HUDEP-2 (cell line): Measurements from ENCODE around the gene ARHGAP11A.
A peak's percentile ranks its signal among the peaks of the same experiment; 100 is the strongest.

Experiments used
- DNase-seq, 76 experiments: peaks; one replicate each; lab custom pipeline; 2025; ENCODE audit not compliant: unreplicated experiment in 76 of 76; lab: John Stamatoyannopoulos, UW

The ARHGAP11A gene

DNA sequence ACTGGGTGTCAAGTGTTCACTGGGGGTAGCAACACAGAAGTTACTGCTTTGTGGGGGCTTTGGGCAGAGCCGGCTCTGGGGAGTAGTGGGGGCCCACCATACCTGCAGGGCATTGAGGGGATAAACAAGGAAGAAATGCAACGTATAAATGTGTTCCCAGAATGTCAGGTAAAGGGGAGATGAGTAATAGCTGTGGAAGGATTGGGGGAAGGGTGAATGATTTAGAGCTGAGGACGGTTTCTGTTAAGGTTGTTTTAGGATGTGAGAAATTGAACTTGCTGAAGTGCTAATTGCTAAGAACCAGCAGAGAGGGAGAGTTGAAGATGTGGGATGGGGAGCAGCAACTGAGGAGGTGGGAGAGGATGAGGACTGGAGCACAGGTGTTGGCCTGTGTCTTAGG, 36.9 kb downstream of the ARHGAP11A start:
- DNase-seq, result no peak

DNA sequence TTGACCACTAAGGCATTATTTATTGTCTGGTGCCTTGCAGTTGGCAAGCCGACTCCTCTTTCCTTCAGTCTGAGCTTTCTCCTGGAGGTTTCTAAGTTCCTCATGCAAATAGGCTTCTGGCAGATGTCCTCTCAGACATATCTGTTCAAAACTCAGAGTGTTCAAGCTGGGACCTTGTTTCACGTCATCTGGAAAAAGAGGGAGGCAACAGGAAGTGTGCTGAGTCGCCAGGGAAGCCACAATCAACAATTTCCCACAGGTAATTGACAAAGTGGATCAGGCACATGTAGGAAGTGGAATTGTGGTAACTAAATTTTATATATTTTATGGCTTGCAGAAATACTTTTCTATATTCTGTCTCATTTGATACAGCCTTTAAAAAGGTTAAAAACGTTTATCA, 40.8 kb downstream of the ARHGAP11A start:
- DNase-seq, result no peak

GRCh38 chr15:32656496-32656895, 41.2 kb downstream of the ARHGAP11A start:
- no peak for DNase-seq

DNA sequence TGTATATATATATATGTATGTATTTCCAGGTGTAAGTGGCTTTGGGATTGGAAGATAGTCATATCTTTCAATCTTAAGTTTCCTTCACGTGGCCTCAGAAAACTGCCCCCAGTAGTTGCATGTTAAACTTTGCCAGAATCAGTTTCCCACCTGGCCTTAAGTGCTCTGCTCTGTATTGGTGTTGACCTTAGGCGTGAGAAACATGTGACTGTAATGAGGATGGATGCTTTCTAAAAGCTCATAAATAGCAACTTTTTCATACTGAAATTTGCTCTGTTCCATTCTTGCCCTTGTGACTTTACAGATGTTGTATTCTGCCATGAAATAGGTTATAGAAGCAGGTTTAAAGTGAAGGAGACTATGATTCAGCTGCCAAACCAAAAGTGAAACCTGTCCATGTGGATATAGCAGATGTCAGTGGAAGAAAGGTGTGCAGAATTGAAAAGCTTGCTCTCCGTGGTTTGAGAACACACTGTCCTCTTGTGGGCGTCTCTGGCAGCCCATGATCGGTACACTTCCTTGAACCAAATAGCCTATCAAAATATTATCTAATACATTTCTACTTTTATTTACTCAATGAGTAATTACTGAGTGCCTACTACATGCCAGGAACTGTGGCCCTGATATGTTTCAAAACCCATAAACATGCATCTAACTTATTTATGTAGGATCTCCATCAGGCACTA, 42.0 kb downstream of the ARHGAP11A start:
- DNase-seq, result no peak

GRCh38 chr15:32657941-32658340, 42.6 kb downstream of the ARHGAP11A start:
- no peak for DNase-seq

DNA sequence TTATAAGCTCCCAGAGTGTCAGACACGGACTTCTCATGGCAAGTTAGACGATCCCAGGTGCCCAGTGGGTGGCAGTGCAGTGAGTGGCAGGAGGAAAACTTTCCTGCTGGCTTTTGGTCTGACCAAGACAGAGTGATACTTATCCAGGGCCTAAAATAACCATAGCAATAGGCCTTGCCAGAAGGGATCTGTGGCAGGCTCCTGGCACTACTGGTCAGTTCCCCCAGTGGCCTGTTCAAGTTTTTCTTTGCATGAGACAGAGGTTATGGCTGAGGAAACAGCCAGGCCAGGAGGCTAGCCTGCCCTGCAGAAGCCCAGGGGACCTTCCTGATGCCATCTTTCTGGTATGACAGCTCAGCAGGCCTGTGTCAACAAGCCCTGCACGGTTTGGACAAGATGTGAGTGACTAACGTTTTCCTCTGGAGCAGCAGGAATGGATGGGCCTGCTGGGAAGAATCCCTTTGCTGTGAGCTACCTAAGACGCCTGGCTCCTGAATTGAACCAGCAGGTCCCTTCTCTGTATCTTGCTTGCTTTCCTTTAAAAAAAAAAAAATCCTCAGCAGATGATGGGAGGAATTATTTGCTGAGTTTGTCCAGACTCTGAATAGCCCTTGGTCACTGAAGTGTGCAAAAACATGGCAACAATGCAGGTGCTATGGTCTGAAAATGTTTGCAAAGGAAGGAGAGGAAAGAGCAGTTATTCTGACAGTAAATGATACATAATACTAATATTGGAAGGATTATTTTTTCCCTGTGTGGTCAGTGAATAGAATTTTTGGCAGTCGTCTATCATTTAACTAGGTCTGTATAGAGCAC, 44.2 kb downstream of the ARHGAP11A start:
- no peak for DNase-seq

DNA sequence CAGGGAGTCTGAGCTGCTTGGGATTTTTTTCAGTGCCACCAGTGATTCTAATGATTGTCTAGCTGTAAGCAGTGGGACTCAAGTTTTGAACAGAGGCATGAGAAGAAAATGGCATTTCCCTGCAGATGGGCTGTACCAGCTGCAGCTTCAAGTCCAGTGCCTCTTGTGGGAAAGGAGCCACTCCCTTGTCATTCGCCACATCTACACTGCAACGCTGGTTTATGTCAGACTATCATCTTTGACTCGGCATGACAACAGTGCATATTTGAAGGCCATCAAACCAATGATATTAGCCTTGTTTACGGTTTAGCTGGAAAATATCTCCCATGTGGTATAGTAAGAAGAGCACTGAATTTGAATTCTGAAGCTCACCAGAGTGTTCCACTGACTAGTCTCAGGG, 48.4 kb downstream of the ARHGAP11A start:
- DNase-seq, result no peak

GRCh38 chr15:32664796-32665195, 49.5 kb downstream of the ARHGAP11A start:
- DNase-seq, result no peak

DNA sequence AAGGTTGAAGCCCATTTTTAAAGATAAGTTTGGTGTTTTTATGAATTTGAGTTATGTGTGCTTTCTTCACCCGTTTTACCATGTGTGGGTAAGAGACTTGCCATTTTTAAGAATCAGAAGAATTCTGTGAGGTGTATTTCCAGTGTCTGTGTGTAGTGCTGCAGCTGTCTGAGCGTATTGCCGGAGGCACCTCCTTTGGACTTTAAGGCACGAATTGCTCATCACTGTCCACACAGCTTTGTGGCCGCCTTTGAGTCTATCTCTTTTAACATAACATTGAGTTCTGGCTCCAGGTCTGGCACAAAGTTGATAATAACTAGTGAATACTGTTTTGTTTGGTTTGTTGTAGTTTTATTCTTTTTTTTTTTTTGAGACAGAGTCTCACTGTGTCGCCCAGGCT, 52.0 kb downstream of the ARHGAP11A start:
- DNase-seq, result no peak

GRCh38 chr15:32668942-32669341, 53.6 kb downstream of the ARHGAP11A start:
- no peak for DNase-seq

GRCh38 chr15:32669896-32670611, 54.8 kb downstream of the ARHGAP11A start:
- peak in 1 of 76 experiments; percentile 8 for DNase-seq

DNA sequence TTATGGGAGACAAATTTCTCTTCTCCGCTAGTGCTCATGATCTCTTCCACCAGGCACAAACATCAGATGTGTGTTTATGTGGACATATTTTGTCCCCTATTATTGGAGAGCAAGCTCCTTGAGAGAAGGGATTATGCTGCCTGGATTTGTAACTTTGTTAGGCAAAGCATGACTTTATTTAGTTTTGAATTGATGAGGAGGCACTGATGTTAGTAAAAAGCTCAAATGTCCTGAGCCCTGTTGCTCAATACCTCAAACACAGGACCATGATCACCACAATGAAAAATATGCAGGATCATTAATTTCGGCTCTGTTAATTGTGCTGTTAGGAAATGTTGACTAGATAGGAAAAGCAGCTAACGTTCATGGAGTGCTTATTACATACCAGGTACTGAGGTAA, 55.3 kb downstream of the ARHGAP11A start:
- no peak for DNase-seq

DNA sequence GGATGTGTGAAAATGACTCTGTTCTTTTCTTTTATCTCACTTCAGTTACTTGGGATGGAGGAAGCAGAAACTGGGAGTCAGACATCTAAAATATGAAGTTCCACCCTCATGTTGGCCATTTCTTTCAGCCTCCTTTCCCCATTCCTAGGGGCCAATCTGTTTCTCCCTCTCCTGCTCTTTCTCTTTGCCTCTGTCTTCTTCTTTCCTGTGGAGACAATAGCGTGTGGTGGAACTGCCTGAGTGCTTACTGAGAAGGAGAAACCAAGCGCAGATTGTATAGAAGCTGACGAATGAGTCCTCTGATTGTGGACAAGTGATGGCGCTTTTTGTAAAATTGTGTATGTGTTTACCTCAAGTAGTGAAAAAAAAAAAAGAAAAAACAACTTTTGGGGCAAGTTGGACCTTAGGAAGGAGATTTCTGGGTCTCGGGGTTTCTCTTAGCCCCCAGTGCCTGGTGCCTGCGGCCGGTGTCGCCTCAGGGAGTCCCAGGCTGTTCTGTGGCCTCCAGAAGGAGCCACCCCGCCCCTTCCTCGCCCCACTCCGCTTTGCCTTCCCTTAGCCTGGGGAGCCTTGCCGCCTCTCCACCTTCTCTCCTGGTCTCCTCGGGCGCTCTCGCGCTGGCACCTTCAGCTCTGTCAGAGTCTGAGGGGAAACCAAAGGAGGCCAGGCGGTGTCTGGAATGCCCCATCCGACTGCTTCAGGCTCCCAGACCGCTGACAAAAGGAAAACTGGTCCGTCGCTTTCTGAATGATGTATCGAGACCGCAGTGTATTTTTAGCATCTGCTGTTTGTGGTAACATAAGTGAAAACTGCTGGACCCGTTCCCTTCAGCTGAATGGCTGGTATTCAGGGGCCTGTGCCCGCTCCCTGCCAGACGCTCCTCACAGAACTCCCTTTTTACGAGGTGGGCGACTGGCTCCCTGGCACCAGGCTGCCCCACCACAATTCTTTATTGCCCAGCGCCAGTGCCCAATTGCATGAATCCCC, 56.3 kb downstream of the ARHGAP11A start:
- DNase-seq, result no peak

- DNase-seq, result no peak
Observed at GRCh38 chr15:32674681-32675080, 59.4 kb downstream of the ARHGAP11A start.

DNA sequence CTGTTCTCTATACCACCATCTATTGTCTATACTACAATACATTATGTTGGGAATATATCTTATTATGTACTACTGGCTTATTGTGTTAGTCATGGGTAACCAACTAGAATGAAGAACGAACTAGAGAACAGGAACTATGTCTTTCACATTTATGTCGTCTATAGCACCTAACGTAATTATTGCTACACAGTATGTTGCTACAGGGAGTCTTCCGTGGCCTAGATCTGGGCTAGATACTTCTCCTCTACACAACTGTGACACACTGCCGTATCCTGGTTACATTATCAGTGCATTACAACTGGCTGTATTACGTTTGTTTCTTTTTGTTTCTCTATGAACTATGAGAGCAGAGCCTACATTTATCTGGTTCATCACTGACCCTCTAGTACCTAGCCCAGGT, 60.2 kb downstream of the ARHGAP11A start:
- no peak for DNase-seq

GRCh38 chr15:32676169-32676568, 60.9 kb downstream of the ARHGAP11A start:
- DNase-seq, result no peak

DNA sequence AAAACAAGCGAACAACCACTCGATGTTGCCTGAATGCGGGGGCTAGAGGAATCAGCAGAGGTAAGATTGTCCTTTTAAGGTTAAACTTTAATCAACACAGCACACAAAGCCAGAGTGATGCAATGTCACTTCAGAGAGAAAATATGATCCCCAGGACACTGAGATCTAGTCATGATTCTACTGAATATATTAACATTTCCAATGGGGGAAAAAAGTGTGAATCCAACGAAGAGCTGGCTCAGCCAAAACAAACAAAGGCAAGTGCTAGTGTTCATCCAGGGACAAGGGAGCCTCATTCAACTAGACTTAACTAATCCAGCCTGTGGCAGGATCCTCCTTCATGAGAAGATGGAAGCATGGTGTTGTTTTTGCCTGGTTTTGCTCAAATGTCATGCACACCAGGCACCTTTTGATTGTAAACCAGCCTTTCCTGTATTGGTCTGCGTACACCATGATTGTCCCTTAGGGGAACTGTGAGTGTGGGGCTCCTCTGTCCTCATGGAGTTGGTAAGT, 62.0 kb downstream of the ARHGAP11A start:
- DNase-seq, result no peak

GRCh38 chr15:32679298-32679690, 64.0 kb downstream of the ARHGAP11A start:
- DNase-seq, result no peak

GRCh38 chr15:32682569-32682968, 67.3 kb downstream of the ARHGAP11A start:
- DNase-seq, result no peak

DNA sequence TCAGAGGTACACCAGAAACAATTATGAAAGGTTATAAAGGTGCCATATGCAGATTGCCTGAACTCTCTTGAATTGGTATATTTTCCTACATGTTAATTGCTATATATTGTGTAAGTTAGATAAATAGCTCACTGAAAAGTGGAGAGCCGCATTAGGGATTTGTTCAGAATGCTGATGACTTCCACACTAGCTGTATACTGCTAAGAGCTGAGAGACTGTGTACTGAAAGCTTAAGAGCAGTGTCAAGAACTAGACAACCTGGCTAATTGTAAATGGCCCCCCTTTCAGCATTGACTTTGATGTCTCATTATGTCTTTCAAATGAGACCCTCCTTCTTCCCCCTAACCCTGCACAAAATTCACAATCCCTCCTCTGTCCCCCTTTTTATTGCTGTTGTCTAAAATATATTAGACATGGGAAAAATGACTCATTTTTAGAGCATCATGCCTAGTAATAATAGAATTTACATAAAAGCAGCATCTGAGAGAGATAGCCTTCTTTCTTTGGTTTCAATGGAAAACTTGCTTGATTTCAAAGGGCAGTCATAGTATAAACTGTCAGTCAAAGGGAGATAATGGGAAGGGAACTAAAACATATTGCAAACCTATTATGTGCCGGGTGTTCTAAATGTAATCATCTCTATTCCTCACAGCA, 67.8 kb downstream of the ARHGAP11A start:
- DNase-seq, result no peak
